K562 (cell line): ENCODE data around the gene SELL. TPM values are rescaled to one million over a fixed set of nuclear protein-coding genes. Genes with fewer than 3 reads are reported as not detected.

Experiments used
- ATAC-seq: fragments of 200-7000 bp; cut with Tn5 transposase; 3 replicates; pipeline ENCODE4 v1.9.1; 2020; ENCODE audit warnings: moderate library complexity
- BruUV-seq: library from RNA; stranded (reverse); fragments of 400-500 nt; replicated peaks from 2 replicates; lab custom pipeline; 2021; lab: Mats Ljungman, UMichigan
- CTCF ChIA-PET: fragments of 300-600 bp; formaldehyde crosslinking; extraction: SDS; loops from one replicate; lab custom pipeline; 2021; ENCODE audit warnings: low intra/inter-chr PET ratio; lab: Yijun Ruan, JAX
- POLR2A ChIA-PET: fragments of 300-600, 350-650 bp; sonication (Branson Sonifier 250); formaldehyde crosslinking; extraction: SDS; loops from one replicate; lab custom pipeline; 2021; ENCODE audit warnings: antibody characterized with exemption, inconsistent platforms; lab: Yijun Ruan, JAX
- DNase-seq, 4 experiments: peaks; one replicate each; pipeline versions ENCODE4 v3.0.0 to v3.0.0-alpha.2; 2011 to 2018; ENCODE audit warnings: low spot score in 3 of 4, mixed read lengths in 3 of 4; ENCODE audit errors: extremely low read depth in 1 of 4
- FAIRE-seq: peaks from 2 replicates; lab custom pipeline; 2011; peaks lifted over from hg19 to GRCh38; lab: Jason Lieb, UNC
- H2AFZ ChIP-seq: 2 replicates; pipeline ENCODE4 v1.6.0; 2011; ENCODE audit warnings: low read depth, low read length, control low read depth, inconsistent platforms
- H3K27ac ChIP-seq: fragments of 200-600 bp; 3 replicates; pipeline ENCODE4 v1.8.0; 2011; ENCODE audit warnings: low read depth, mild to moderate bottlenecking, control low read depth, inconsistent platforms, low read length, moderate library complexity, mixed read lengths; ENCODE audit errors: extremely low read depth
- H3K27me3 ChIP-seq, 2 experiments: fragments of 300-600 bp in 1 of 2; 2 replicates in 1 of 2; 3 replicates in 1 of 2; pipeline versions ENCODE4 v1.6.0 to v1.8.0; 2011; ENCODE audit warnings: inconsistent platforms in 2 of 2, low read length in 2 of 2, mild to moderate bottlenecking in 1 of 2, mixed read lengths in 1 of 2, moderate library complexity in 1 of 2; ENCODE audit not compliant: control insufficient read depth in 2 of 2, insufficient read depth in 2 of 2
- H3K36me3 ChIP-seq: fragments of 300-600 bp; 3 replicates; pipeline ENCODE4 v1.8.0; 2011; ENCODE audit warnings: mild to moderate bottlenecking, low read length, inconsistent platforms; ENCODE audit not compliant: control insufficient read depth, insufficient read depth
- H3K4me1 ChIP-seq, 2 experiments: fragments of 200-600 bp in 1 of 2; replicated peaks in 1 of 2; 2 replicates in 1 of 2; 3 replicates in 1 of 2; pipeline versions ENCODE4 v1.5.1 to v1.8.0; 2011; ENCODE audit warnings: inconsistent platforms in 2 of 2, low read length in 2 of 2, mild to moderate bottlenecking in 1 of 2, mixed read lengths in 1 of 2, moderate library complexity in 1 of 2; ENCODE audit not compliant: control insufficient read depth in 2 of 2, insufficient read depth in 2 of 2
- H3K4me2 ChIP-seq: 2 replicates; pipeline ENCODE4 v1.6.1; 2011; ENCODE audit warnings: low read length, control low read depth, inconsistent platforms, mixed read lengths; ENCODE audit not compliant: insufficient read depth
- H3K4me3 ChIP-seq: fragments of 200-600 bp; sonication (generic), shearing (Covaris generic); 2 replicates; pipeline ENCODE4 v1.5.1; 2016; ENCODE audit warnings: control low read depth, inconsistent platforms
- H3K79me2 ChIP-seq: fragments of 200-600 bp; 3 replicates; pipeline ENCODE4 v1.8.0; 2011; ENCODE audit warnings: low read length, inconsistent platforms; ENCODE audit not compliant: control insufficient read depth, insufficient read depth
- H3K9ac ChIP-seq, 2 experiments: 2 replicates each; pipeline versions ENCODE4 v1.6.0 to v1.6.1; 2011; ENCODE audit warnings: low read depth in 2 of 2, low read length in 2 of 2, control low read depth in 1 of 2, inconsistent platforms in 1 of 2, mild to moderate bottlenecking in 1 of 2, mixed read lengths in 1 of 2; ENCODE audit not compliant: insufficient read depth in 1 of 2
- H3K9me1 ChIP-seq: one replicate; pipeline ENCODE4 v1.6.0; 2011; ENCODE audit warnings: inconsistent platforms, mild to moderate bottlenecking, low read length, moderate library complexity; ENCODE audit not compliant: control insufficient read depth, insufficient read depth
- H3K9me3 ChIP-seq: replicated peaks from 2 replicates; pipeline ENCODE4 v1.5.1; 2011; ENCODE audit warnings: low read depth, low read length, inconsistent platforms; ENCODE audit not compliant: control insufficient read depth, insufficient read depth
- H4K20me1 ChIP-seq: replicated peaks from 2 replicates; pipeline ENCODE4 v1.6.1; 2011; ENCODE audit warnings: low read length, inconsistent platforms, mixed read lengths; ENCODE audit not compliant: control insufficient read depth, insufficient read depth
- AFF4 ChIP-seq: sonication (generic); formaldehyde crosslinking; IDR thresholded peaks from 2 replicates; pipeline ENCODE4 v1.8.0; 2023; ENCODE audit warnings: mild to moderate bottlenecking, missing genetic modification reagents
- C11orf30 ChIP-seq: fragments of 450-650 bp; IDR thresholded peaks from 2 replicates; pipeline ENCODE4 v1.6.1; 2016; ENCODE audit warnings: low read depth, mild to moderate bottlenecking
- CGGBP1 ChIP-seq: fragments of 250-450 bp; sonication (Bioruptor Pico); IDR thresholded peaks from 2 replicates; pipeline ENCODE4 v1.9.0; 2021; ENCODE audit warnings: mild to moderate bottlenecking
- COPS2 ChIP-seq: fragments of 450-650 bp; conservative IDR thresholded peaks from 2 replicates; pipeline ENCODE4 v1.6.1; 2016; ENCODE audit warnings: mild to moderate bottlenecking, moderate library complexity
- FOXA3 ChIP-seq, 2 experiments: fragments of 450-650 bp in 1 of 2; sonication (generic) in 1 of 2; formaldehyde crosslinking; IDR thresholded peaks in 1 of 2; conservative IDR thresholded peaks in 1 of 2; 2 replicates each; pipeline versions ENCODE4 v1.4.0 to v1.8.0; 2020 to 2022; ENCODE audit warnings: mild to moderate bottlenecking in 2 of 2, missing genetic modification reagents in 1 of 2
- MAFF ChIP-seq: IDR thresholded peaks from 2 replicates; pipeline ENCODE4 v1.6.1; 2012; ENCODE audit warnings: low read length, improper control_type of control experiment
- MAFK ChIP-seq: IDR thresholded peaks from 2 replicates; pipeline ENCODE4 v1.6.1; 2011; ENCODE audit warnings: low read length, improper control_type of control experiment
- MXD1 ChIP-seq: fragments of 250-450 bp; sonication (Bioruptor Pico); IDR thresholded peaks from 2 replicates; pipeline ENCODE4 v1.8.0; 2021; ENCODE audit warnings: borderline replicate concordance, mild to moderate bottlenecking, moderate library complexity; ENCODE audit not compliant: poor library complexity, severe bottlenecking
- PRMT5 ChIP-seq: sonication (generic); formaldehyde crosslinking; IDR thresholded peaks from 2 replicates; pipeline ENCODE4 v1.5.0; 2020; ENCODE audit warnings: missing genetic modification reagents
- TBP ChIP-seq: optimal IDR thresholded peaks from 2 replicates; pipeline ENCODE3; 2011; ENCODE audit warnings: low read depth, low read length, improper control_type of control experiment
- USF1 ChIP-seq: sonication (generic); formaldehyde crosslinking; IDR thresholded peaks from 2 replicates; pipeline ENCODE4 v1.9.0; 2022; ENCODE audit warnings: mild to moderate bottlenecking, missing genetic modification reagents
- ZNF277 ChIP-seq: fragments of 250-450 bp; sonication (Bioruptor Pico); IDR thresholded peaks from 2 replicates; pipeline ENCODE4 v1.8.0; 2022; ENCODE audit warnings: inconsistent platforms, mild to moderate bottlenecking, moderate library complexity, borderline replicate concordance
- ZNF316 ChIP-seq: fragments of 450-650 bp; IDR thresholded peaks from 2 replicates; pipeline ENCODE4 v1.6.1; 2016
- ZNF639 ChIP-seq, 2 experiments: fragments of 200-800 bp in 1 of 2; sonication (Bioruptor generic) in 1 of 2; sonication (generic) in 1 of 2; formaldehyde crosslinking in 1 of 2; IDR thresholded peaks in 1 of 2; conservative IDR thresholded peaks in 1 of 2; 2 replicates each; pipeline versions ENCODE4 v1.5.0 to v1.6.1; 2016 to 2020; ENCODE audit warnings: missing compliant biosample characterization in 1 of 2, missing genetic modification characterization in 1 of 2, missing genetic modification reagents in 1 of 2
- ZNF785 ChIP-seq: fragments of 250-450 bp; sonication (Bioruptor Pico); IDR thresholded peaks from 2 replicates; pipeline ENCODE4 v1.4.0; 2020; ENCODE audit warnings: mild to moderate bottlenecking
- WGBS: fragments of 100-300 bp; shearing (Covaris generic); methylation state at CpG from one replicate; pipeline ENCODE4 v1.1.6; 2016; ENCODE audit warnings: low coverage, mixed read lengths; ENCODE audit not compliant: insufficient coverage; ENCODE audit errors: missing lambda C conversion rate; 5-methylcytosine and 5-hydroxymethylcytosine counted together
- in situ Hi-C: fragments of 300-500 bp; cut with MboI; formaldehyde crosslinking; loops from 4 replicates; pipeline ENCODE4 v1.15.0; 2018; ENCODE audit warnings: inconsistent platforms, mixed read lengths
- intact Hi-C: fragments of 100-400 bp; cut with micrococcal nuclease; formaldehyde crosslinking; loops from 2 replicates; pipeline ENCODE4 v1.14.2; 2022
- polyA plus RNA-seq, 8 experiments: library from polyadenylated mRNA; depleted of rRNA in 4 of 8; stranded (reverse) in 5 of 8; unstranded in 3 of 8; fragments of >200 nt; fragmentation: Nextera tagmentation in 2 of 8; fragmentation: Illumina TruSeq in 1 of 8; extraction: Ambion mirVana in 2 of 8; extraction: Trizol in 1 of 8; gene quantifications; 2 replicates each; pipeline versions ENCODE4 v1.2.1 to v1.2.3, GENCODE V29; 2011 to 2014; ENCODE audit warnings: inconsistent platforms in 1 of 8, missing spikeins in 1 of 8
- total RNA-seq, 7 experiments: library from RNA; depleted of rRNA in 6 of 7; stranded (reverse); fragments of >200 nt in 6 of 7; fragmentation: Illumina TruSeq in 2 of 7; extraction: Trizol in 2 of 7; gene quantifications; 2 replicates each; pipeline versions ENCODE4 v1.2.1 to v1.2.3, GENCODE V29; 2011 to 2021; ENCODE audit warnings: low replicate concordance in 1 of 7

SELL gene
- total and polyA plus RNA-seq, 9 of the 15 experiments (the other 6 are each of a cell fraction or from before 2014, with no cell fraction given): 0.51 TPM; not detected in 8

GRCh38 chr1:169644297-169644696, 67.1 kb downstream of the SELL start:
- intact Hi-C loops: no loop called here
- no peak for TF ChIP-seq PRMT5 (CRISPR knock-in tag)
- TF ChIP-seq USF1 (CRISPR knock-in tag): no peak
- TF ChIP-seq AFF4: no peak
- no peak for TF ChIP-seq ZNF639 (CRISPR knock-in tag; conservative IDR thresholded peaks at IDR 0.05 in 1 of 2, IDR thresholded peaks at IDR 0.05 in 1 of 2)
- no peak for TF ChIP-seq COPS2
- no peak for TF ChIP-seq FOXA3 (CRISPR knock-in tag; conservative IDR thresholded peaks at IDR 0.05 in 1 of 2, IDR thresholded peaks at IDR 0.05 in 1 of 2)
- TF ChIP-seq ZNF316: peak; percentile 87
- TF ChIP-seq ZNF277 (CRISPR knock-in tag): no peak
- peak; percentile 77 for TF ChIP-seq MAFF
- TF ChIP-seq TBP: no peak
- peak; percentile 67 for TF ChIP-seq MAFK
- TF ChIP-seq CGGBP1 (CRISPR knock-in tag): no peak
- TF ChIP-seq ZNF785: no peak
- TF ChIP-seq MXD1: no peak
- TF ChIP-seq C11orf30: peak; percentile 83

More at GRCh38 chr1:169644297-169644696, 67.1 kb downstream of the SELL start:
- Histone ChIP-seq H4K20me1 (no peaks in the 10 kb centered on the region), H3K9me1 (no peaks in the 10 kb centered on the region), H3K27me3 (no peaks in the 10 kb centered on the region; a peak in 1 of 5 replicates), H3K9ac (no peak overlapping the region), H3K27ac (no peak overlapping the region), H3K4me1 (no peaks in the 10 kb centered on the region), H3K4me2 (no peak overlapping the region), H3K36me3 (no peaks in the 10 kb centered on the region), H2AFZ (no peak overlapping the region), H3K9me3 (no peaks in the 10 kb centered on the region), H3K79me2 (no peaks in the 10 kb centered on the region), H3K4me3 (no peak overlapping the region)
- no peak for DNase-seq
- in situ Hi-C loops: no loop called here
- ChIA-PET CTCF (no interaction called here), POLR2A (no interaction called here)
- WGBS: 0% methylated on average over 3 of the region's 3 CpGs
- no peak for ATAC-seq
- no TSS peak for BruUV-seq
- FAIRE-seq: no peak
